WTC11 (cell line): Measurements from ENCODE around the gene ARHGAP4. TPM values are rescaled to one million over a fixed set of nuclear protein-coding genes. Genes with fewer than 3 reads are reported as not detected.

Source experiments
- ATAC-seq: fragments of 200-7000 bp; cut with Tn5 transposase; 2 replicates; pipeline ENCODE4 v1.10.0; 2021; ENCODE audit warnings: mild to moderate bottlenecking, moderate library complexity
- CTCF ChIA-PET: fragments of 300-600 bp; sonication (Branson Sonifier 250); formaldehyde crosslinking; loops from one replicate; lab custom pipeline; 2021; ENCODE audit warnings: antibody characterized with exemption; lab: Charles Lee
- POLR2A ChIA-PET: fragments of 350-600 bp; sonication (Branson Sonifier 250); formaldehyde crosslinking; loops from one replicate; lab custom pipeline; 2021; ENCODE audit warnings: antibody characterized with exemption; lab: Charles Lee
- DNase-seq: peaks from one replicate; pipeline ENCODE4 v3.0.0; 2021; ENCODE audit warnings: low spot score
- H3K27ac Mint-ChIP-seq: 2 replicates; pipeline ENCODE4 v1.8.0; 2021; ENCODE audit warnings: mixed read lengths
- H3K27me3 Mint-ChIP-seq: 2 replicates; pipeline ENCODE4 v1.8.0; 2021; ENCODE audit warnings: low read depth, mild to moderate bottlenecking, moderate library complexity, mixed read lengths
- H3K36me3 Mint-ChIP-seq: 2 replicates; pipeline ENCODE4 v1.8.0; 2021; ENCODE audit warnings: mixed read lengths
- H3K4me1 Mint-ChIP-seq: 2 replicates; pipeline ENCODE4 v1.8.0; 2022; ENCODE audit warnings: mixed read lengths
- H3K4me3 Mint-ChIP-seq: 2 replicates; pipeline ENCODE4 v1.8.0; 2021; ENCODE audit warnings: mild to moderate bottlenecking, moderate library complexity, mixed read lengths
- H3K9me3 Mint-ChIP-seq: 2 replicates; pipeline ENCODE4 v1.8.0; 2021; ENCODE audit warnings: mixed read lengths
- ATF2 ChIP-seq: sonication (generic); formaldehyde crosslinking; IDR thresholded peaks from 2 replicates; pipeline ENCODE4 v1.8.1; 2022; ENCODE audit warnings: low read depth, missing genetic modification reagents, borderline replicate concordance
- CREM ChIP-seq: sonication (generic); formaldehyde crosslinking; IDR thresholded peaks from 2 replicates; pipeline ENCODE4 v1.8.1; 2022; ENCODE audit warnings: mild to moderate bottlenecking, missing genetic modification reagents, moderate library complexity
- E2F1 ChIP-seq: sonication (generic); formaldehyde crosslinking; IDR thresholded peaks from 2 replicates; pipeline ENCODE4 v1.8.0; 2022; ENCODE audit warnings: mild to moderate bottlenecking, missing genetic modification reagents
- EMX1 ChIP-seq: fragments of 250-450 bp; sonication (Bioruptor Pico); IDR thresholded peaks from 2 replicates; pipeline ENCODE4 v1.8.0; 2021; ENCODE audit warnings: mild to moderate bottlenecking
- FOXK1 ChIP-seq: sonication (generic); formaldehyde crosslinking; IDR thresholded peaks from 2 replicates; pipeline ENCODE4 v1.8.0; 2022; ENCODE audit warnings: mild to moderate bottlenecking, moderate library complexity, missing genetic modification reagents
- FOXP1 ChIP-seq: sonication (generic); formaldehyde crosslinking; IDR thresholded peaks from 2 replicates; pipeline ENCODE4 v1.8.0; 2022; ENCODE audit warnings: missing genetic modification reagents, mild to moderate bottlenecking, moderate library complexity, borderline replicate concordance
- GABPB1 ChIP-seq: sonication (generic); formaldehyde crosslinking; IDR thresholded peaks from 2 replicates; pipeline ENCODE4 v1.8.1; 2023; ENCODE audit warnings: mild to moderate bottlenecking, missing genetic modification reagents
- IRF2 ChIP-seq: sonication (generic); formaldehyde crosslinking; IDR thresholded peaks from 2 replicates; pipeline ENCODE4 v1.8.0; 2022; ENCODE audit warnings: low read depth, missing genetic modification reagents, borderline replicate concordance
- JAZF1 ChIP-seq: fragments of 250-450 bp; sonication (Bioruptor Pico); IDR thresholded peaks from 2 replicates; pipeline ENCODE4 v1.9.0; 2021; ENCODE audit warnings: moderate library complexity, mild to moderate bottlenecking, inconsistent platforms
- JUN ChIP-seq: sonication (generic); formaldehyde crosslinking; IDR thresholded peaks from 2 replicates; pipeline ENCODE4 v1.8.0; 2023; ENCODE audit warnings: mild to moderate bottlenecking, missing genetic modification reagents
- MAX ChIP-seq: sonication (generic); formaldehyde crosslinking; IDR thresholded peaks from 2 replicates; pipeline ENCODE4 v1.8.0; 2022; ENCODE audit warnings: mild to moderate bottlenecking, missing genetic modification reagents
- NR2C2 ChIP-seq: sonication (generic); formaldehyde crosslinking; IDR thresholded peaks from 2 replicates; pipeline ENCODE4 v1.8.0; 2022; ENCODE audit warnings: mild to moderate bottlenecking, missing genetic modification reagents
- SP1 ChIP-seq: sonication (generic); formaldehyde crosslinking; conservative IDR thresholded peaks from 2 replicates; pipeline ENCODE4 v1.8.1; 2022; ENCODE audit warnings: missing genetic modification reagents
- ZNF138 ChIP-seq: sonication (generic); formaldehyde crosslinking; conservative IDR thresholded peaks from 2 replicates; pipeline ENCODE4 v1.8.1; 2022; ENCODE audit warnings: mild to moderate bottlenecking, moderate library complexity, missing genetic modification reagents
- ZNF396 ChIP-seq: fragments of 250-450 bp; sonication (Bioruptor Pico); IDR thresholded peaks from 2 replicates; pipeline ENCODE4 v1.8.0; 2021; ENCODE audit warnings: mild to moderate bottlenecking, moderate library complexity, borderline replicate concordance
- ZNF512 ChIP-seq: sonication (generic); formaldehyde crosslinking; IDR thresholded peaks from 2 replicates; pipeline ENCODE4 v1.8.1; 2022; ENCODE audit warnings: missing genetic modification reagents, borderline replicate concordance
- total RNA-seq: library from RNA; stranded (reverse); gene quantifications from 3 replicates; pipeline ENCODE4 v1.2.3, GENCODE V29; 2021
- TF ChIP-seq, protein P1 (sequence below): fragments of 250-450 bp; sonication (Bioruptor Pico); conservative IDR thresholded peaks from 2 replicates; pipeline ENCODE4 v1.9.0; 2021; ENCODE audit warnings: mild to moderate bottlenecking
- TF ChIP-seq, protein P2 (sequence below): fragments of 250-450 bp; sonication (Bioruptor Pico); IDR thresholded peaks from 2 replicates; pipeline ENCODE4 v1.9.0; 2021; ENCODE audit warnings: mild to moderate bottlenecking, borderline replicate concordance
- TF ChIP-seq, protein P3 (sequence below): sonication (generic); formaldehyde crosslinking; IDR thresholded peaks from 2 replicates; pipeline ENCODE4 v1.8.1; 2023; ENCODE audit warnings: mild to moderate bottlenecking, missing genetic modification reagents

The ARHGAP4 gene
- total RNA-seq, 1 experiment from 2014 or later = 52.1 TPM

DNA sequence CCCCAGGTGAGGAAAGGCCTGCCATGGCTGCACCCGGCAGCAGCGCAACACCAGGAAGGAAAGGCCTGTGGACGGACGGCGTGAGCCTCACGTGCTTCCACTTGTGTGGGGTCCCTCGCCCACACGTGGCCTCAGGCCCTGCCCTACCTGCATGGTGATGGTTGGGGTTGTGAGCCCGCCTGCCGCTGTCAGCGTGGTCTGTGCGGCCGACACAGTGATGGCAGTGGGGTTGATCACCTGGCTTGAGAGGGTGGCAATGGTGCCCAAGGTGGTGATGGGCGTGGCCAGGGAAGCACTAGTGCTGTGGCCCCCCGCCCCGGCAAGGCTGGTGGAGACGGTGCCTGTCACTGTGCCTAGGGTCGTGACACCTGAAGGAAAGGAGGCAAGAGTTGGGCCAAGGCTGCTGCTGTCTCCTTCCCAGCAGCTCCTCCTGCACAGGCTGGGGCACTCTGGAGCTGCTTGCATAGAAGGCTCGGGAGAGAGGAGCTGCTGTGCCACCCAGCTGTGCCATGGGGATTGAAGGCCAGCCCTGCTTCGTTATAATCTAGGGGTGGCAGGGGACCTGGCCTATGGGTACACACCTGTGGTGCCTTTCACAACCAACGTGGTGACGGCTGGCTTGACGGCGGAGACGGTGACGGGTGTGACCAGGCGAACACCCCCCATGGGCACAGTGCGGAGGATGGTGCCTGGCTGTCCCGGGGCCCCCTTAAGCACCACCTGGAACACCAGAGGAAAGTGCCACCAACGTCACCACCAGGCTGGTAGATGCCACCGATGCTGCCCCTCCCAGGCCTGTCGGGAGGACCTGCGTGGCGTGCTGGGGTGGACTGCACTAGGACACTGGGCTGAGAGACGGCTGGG, 30.2 kb upstream of the ARHGAP4 start:
- no peak overlapping the region for H3K27ac Mint-ChIP-seq
- no peak overlapping the region for H3K4me3 Mint-ChIP-seq
- no peak for TF ChIP-seq ZNF138 (CRISPR knock-in tag)
- TF ChIP-seq FOXK1 (CRISPR knock-in tag) = no peak
- TF ChIP-seq, protein P1, sequence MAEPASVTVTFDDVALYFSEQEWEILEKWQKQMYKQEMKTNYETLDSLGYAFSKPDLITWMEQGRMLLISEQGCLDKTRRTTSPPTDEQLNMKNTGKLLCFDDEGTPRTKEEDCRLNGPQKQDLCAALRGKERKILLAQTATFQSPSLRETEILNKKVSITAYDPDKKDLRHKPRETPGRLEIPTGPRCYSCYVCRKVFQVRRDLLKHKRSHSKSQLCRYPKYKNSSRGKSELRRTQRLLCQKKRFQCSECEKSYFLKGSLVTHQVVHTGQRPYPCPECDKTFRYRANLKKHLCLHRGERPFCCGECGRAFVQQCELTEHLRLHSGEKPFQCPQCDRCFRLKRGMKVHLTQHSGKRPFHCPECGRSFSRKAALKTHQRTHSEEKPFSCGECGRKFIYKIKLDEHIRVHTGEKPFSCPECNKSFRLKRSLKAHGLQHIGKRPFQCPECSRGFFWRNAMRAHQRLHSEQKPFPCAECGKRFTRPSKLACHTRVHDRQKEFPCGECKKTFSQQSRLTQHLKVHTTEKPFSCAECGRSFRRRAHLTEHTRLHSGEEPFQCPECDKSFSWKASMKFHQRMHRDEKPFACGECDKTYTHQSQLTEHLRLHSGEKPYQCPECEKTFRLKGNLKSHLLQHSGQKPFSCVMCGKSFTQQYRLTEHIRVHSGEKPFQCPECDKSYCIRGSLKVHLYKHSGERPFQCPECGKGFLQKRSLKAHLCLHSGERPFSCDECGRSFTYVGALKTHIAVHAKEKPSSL (CRISPR knock-in tag) = no peak
- no peak for TF ChIP-seq FOXP1
- TF ChIP-seq, protein P2, sequence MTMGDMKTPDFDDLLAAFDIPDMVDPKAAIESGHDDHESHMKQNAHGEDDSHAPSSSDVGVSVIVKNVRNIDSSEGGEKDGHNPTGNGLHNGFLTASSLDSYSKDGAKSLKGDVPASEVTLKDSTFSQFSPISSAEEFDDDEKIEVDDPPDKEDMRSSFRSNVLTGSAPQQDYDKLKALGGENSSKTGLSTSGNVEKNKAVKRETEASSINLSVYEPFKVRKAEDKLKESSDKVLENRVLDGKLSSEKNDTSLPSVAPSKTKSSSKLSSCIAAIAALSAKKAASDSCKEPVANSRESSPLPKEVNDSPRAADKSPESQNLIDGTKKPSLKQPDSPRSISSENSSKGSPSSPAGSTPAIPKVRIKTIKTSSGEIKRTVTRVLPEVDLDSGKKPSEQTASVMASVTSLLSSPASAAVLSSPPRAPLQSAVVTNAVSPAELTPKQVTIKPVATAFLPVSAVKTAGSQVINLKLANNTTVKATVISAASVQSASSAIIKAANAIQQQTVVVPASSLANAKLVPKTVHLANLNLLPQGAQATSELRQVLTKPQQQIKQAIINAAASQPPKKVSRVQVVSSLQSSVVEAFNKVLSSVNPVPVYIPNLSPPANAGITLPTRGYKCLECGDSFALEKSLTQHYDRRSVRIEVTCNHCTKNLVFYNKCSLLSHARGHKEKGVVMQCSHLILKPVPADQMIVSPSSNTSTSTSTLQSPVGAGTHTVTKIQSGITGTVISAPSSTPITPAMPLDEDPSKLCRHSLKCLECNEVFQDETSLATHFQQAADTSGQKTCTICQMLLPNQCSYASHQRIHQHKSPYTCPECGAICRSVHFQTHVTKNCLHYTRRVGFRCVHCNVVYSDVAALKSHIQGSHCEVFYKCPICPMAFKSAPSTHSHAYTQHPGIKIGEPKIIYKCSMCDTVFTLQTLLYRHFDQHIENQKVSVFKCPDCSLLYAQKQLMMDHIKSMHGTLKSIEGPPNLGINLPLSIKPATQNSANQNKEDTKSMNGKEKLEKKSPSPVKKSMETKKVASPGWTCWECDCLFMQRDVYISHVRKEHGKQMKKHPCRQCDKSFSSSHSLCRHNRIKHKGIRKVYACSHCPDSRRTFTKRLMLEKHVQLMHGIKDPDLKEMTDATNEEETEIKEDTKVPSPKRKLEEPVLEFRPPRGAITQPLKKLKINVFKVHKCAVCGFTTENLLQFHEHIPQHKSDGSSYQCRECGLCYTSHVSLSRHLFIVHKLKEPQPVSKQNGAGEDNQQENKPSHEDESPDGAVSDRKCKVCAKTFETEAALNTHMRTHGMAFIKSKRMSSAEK = no peak
- TF ChIP-seq MAX = no peak
- TF ChIP-seq, protein P3, sequence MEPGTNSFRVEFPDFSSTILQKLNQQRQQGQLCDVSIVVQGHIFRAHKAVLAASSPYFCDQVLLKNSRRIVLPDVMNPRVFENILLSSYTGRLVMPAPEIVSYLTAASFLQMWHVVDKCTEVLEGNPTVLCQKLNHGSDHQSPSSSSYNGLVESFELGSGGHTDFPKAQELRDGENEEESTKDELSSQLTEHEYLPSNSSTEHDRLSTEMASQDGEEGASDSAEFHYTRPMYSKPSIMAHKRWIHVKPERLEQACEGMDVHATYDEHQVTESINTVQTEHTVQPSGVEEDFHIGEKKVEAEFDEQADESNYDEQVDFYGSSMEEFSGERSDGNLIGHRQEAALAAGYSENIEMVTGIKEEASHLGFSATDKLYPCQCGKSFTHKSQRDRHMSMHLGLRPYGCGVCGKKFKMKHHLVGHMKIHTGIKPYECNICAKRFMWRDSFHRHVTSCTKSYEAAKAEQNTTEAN (CRISPR knock-in tag) = no peak
- no peak for TF ChIP-seq JUN (CRISPR knock-in tag)
- TF ChIP-seq NR2C2 (CRISPR knock-in tag) = no peak
- TF ChIP-seq E2F1 (CRISPR knock-in tag) = no peak
- TF ChIP-seq EMX1 (CRISPR knock-in tag) = no peak
- TF ChIP-seq, all 79 proteins: peak for 0
- Mint-ChIP-seq H3K9me3 (no peaks in the 10 kb centered on the region), H3K36me3 (peaks cover 39% of the 10 kb centered on the region), H3K27me3 (no peaks in the 10 kb centered on the region), H3K4me1 (no peaks in the 10 kb centered on the region)
- ChIA-PET POLR2A (no interaction called here), CTCF (no interaction called here)
- DNase-seq (no peak), ATAC-seq (no peak)

DNA sequence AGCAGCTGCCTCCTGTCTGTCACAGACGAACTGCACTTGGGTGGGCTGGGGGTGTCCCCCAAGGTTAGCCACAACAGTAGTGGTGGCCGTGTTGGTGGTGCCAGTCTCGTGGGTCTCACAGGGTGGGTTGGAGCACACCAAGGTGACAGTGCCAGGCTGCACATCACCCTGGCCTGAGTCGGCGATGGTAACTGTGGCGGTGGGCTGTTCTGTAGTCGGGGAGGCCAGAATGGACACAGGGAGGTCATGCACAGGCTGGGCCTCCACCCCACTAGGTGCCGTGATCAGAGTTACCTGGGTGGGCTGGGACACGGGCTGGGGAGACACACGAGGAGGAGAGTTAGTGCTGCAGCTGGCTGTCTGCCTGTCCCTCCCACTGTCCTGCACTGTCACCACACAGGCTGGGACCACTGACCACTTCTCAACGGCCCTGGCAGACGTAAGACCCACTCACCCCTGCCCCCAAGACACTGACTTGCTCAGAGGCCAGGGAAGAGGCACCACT, 29.2 kb upstream of the ARHGAP4 start:
- no peak overlapping the region for H3K4me3 Mint-ChIP-seq
- peaks cover 39% of the 10 kb centered on the region for H3K36me3 Mint-ChIP-seq
- H3K4me1 Mint-ChIP-seq = no peaks in the 10 kb centered on the region
- DNase-seq = no peak
- H3K27ac Mint-ChIP-seq = no peak overlapping the region
- H3K9me3 Mint-ChIP-seq = no peaks in the 10 kb centered on the region
- ChIA-PET CTCF (no interaction called here), POLR2A (no interaction called here)
- no peaks in the 10 kb centered on the region for H3K27me3 Mint-ChIP-seq
- no peak for ATAC-seq
- TF ChIP-seq FOXK1 (CRISPR knock-in tag) = no peak
- TF ChIP-seq GABPB1 = no peak
- no peak for TF ChIP-seq IRF2 (CRISPR knock-in tag)
- TF ChIP-seq ZNF396 (CRISPR knock-in tag) = no peak
- TF ChIP-seq SP1 (CRISPR knock-in tag) = no peak
- TF ChIP-seq CREM (CRISPR knock-in tag) = no peak
- TF ChIP-seq ZNF512 (CRISPR knock-in tag) = no peak
- TF ChIP-seq FOXP1 = no peak
- no peak for TF ChIP-seq ATF2 (CRISPR knock-in tag)
- TF ChIP-seq JAZF1 (CRISPR knock-in tag) = no peak
